Measurements from ENCODE around the gene ECSIT. TPM values are rescaled to one million over a fixed set of nuclear protein-coding genes. Genes with fewer than 3 reads are reported as not detected.

The ECSIT gene

DNA sequence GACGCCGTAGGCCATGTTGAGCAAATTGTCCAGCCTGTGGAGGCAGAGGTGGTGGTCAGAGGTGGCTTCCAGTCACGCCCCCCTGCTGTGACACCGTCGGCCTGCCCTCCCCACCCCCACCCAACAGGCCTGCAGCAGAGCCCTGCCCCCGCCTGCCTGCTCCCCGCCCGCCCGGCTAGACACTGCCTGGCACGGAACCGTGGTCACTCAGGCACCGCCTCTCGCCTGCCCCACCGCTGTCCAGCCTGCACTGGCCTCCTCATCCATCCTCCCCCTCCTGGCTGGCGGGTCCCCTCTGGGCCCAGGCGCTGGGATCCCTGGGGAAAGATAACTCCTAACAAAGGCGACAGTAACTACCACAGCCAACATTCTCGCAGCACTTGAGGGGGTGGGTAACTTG, 71.8 kb downstream of the ECSIT start:
- H3K9ac ChIP-seq (ENCODE audit: low read length): no peak overlapping the region
- no peak overlapping the region for H3K23ac ChIP-seq (ENCODE audit: low read length in 2 of 2)
- H3K14ac ChIP-seq (ENCODE audit: low read length in 2 of 2): peak overlapping the region in 1 of 2 experiments; percentile 71
- no peak for DNase-seq
- peaks cover 9% of the 10 kb centered on the region for H3K4me1 ChIP-seq (ENCODE audit: control insufficient read depth, insufficient read depth, low read depth, low read length)
- H2BK5ac ChIP-seq (ENCODE audit: low read depth, low read length, poor library complexity, severe bottlenecking): no peak overlapping the region
- H3K27me3 ChIP-seq (ENCODE audit: control insufficient read depth in 1 of 2, insufficient read depth in 1 of 2, low read length in 2 of 2): peaks cover 4 to 17% of the 10 kb centered on the region in 2 experiments
- WGBS: 62% methylated on average over 16 of the region's 18 CpGs
- H3K79me1 ChIP-seq (replicated peaks; ENCODE audit: low read length, poor library complexity, severe bottlenecking): no peaks in the 10 kb centered on the region
- no peak overlapping the region for H4K91ac ChIP-seq (ENCODE audit: low read length)
- H3K36me3 ChIP-seq (ENCODE audit: control insufficient read depth in 1 of 2, insufficient read depth in 2 of 2, low read depth in 1 of 2, low read length in 2 of 2): peaks cover 0 to 4% of the 10 kb centered on the region in 2 experiments
- no peak overlapping the region for H4K8ac ChIP-seq (ENCODE audit: low read length)
- no peak overlapping the region for H2AK5ac ChIP-seq (ENCODE audit: low read length, severe bottlenecking)
- no peak overlapping the region for H2BK120ac ChIP-seq (ENCODE audit: low read depth, low read length)
- H3K4me3 ChIP-seq (ENCODE audit: insufficient read depth in 1 of 2, low read depth in 1 of 2, low read length in 2 of 2): peak overlapping the region in 1 of 2 experiments; percentile 22
- H2AFZ ChIP-seq (ENCODE audit: low read depth, low read length): no peak overlapping the region
- H3K9me3 ChIP-seq (ENCODE audit: control insufficient read depth, low read length): no peaks in the 10 kb centered on the region
- no peak overlapping the region for H3K18ac ChIP-seq (ENCODE audit: low read depth in 1 of 2, low read length in 2 of 2)
- H2BK15ac ChIP-seq (ENCODE audit: low read depth, poor library complexity, severe bottlenecking): no peak overlapping the region
- no peak overlapping the region for H2BK12ac ChIP-seq (ENCODE audit: low read length in 2 of 2)
- H3K4me2 ChIP-seq (ENCODE audit: low read length, poor library complexity, severe bottlenecking): no peak overlapping the region
- H3K27ac ChIP-seq (ENCODE audit: low read length, poor library complexity, severe bottlenecking): no peak overlapping the region
- H3K4ac ChIP-seq (ENCODE audit: low read depth in 1 of 2, low read length in 2 of 2): no peak overlapping the region

DNA sequence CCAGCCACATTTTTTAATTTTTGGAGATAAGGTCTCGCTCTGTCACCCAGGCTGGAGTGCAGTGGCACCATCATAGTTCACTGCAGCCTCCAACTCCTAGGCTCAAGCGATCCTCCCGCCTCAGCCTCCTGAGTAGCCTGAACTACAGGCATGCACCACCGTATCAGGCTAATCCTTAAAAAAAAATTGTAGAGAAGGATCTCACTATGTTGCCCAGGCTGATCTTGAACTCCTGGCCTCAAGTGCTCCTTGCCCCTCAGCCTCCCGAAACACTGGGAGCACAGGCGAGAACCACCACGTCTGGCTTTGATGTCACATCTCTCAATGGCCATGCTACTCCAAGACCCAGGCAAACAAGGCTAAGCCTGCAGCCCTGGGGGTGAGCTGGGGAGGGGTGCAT, 72.3 kb downstream of the ECSIT start:
- Histone ChIP-seq H3K9me3 (ENCODE audit: control insufficient read depth, low read length) (no peaks in the 10 kb centered on the region), H4K8ac (ENCODE audit: low read length) (no peak overlapping the region), H3K4me1 (ENCODE audit: control insufficient read depth, insufficient read depth, low read depth, low read length) (peaks cover 11% of the 10 kb centered on the region), H4K91ac (ENCODE audit: low read length) (no peak overlapping the region), H3K4me2 (ENCODE audit: low read length, poor library complexity, severe bottlenecking) (no peak overlapping the region), H2BK5ac (ENCODE audit: low read depth, low read length, poor library complexity, severe bottlenecking) (no peak overlapping the region), H3K4me3 (ENCODE audit: insufficient read depth in 1 of 2, low read depth in 1 of 2, low read length in 2 of 2) (no peak overlapping the region), H2BK12ac (ENCODE audit: low read length in 2 of 2) (no peak overlapping the region), H3K18ac (ENCODE audit: low read depth in 1 of 2, low read length in 2 of 2) (no peak overlapping the region), H3K9ac (ENCODE audit: low read length) (no peak overlapping the region), H3K79me1 (replicated peaks; ENCODE audit: low read length, poor library complexity, severe bottlenecking) (no peaks in the 10 kb centered on the region), H2BK120ac (ENCODE audit: low read depth, low read length) (no peak overlapping the region), H2AK5ac (ENCODE audit: low read length, severe bottlenecking) (no peak overlapping the region), H2BK15ac (ENCODE audit: low read depth, poor library complexity, severe bottlenecking) (no peak overlapping the region), H3K14ac (ENCODE audit: low read length in 2 of 2) (no peak overlapping the region), H3K36me3 (ENCODE audit: control insufficient read depth in 1 of 2, insufficient read depth in 2 of 2, low read depth in 1 of 2, low read length in 2 of 2) (peaks cover 0 to 4% of the 10 kb centered on the region in 2 experiments), H3K4ac (ENCODE audit: low read depth in 1 of 2, low read length in 2 of 2) (no peak overlapping the region), H2AFZ (ENCODE audit: low read depth, low read length) (no peak overlapping the region), H3K23ac (ENCODE audit: low read length in 2 of 2) (no peak overlapping the region), H3K27me3 (ENCODE audit: control insufficient read depth in 1 of 2, insufficient read depth in 1 of 2, low read length in 2 of 2) (peaks cover 4 to 17% of the 10 kb centered on the region in 2 experiments), H3K27ac (ENCODE audit: low read length, poor library complexity, severe bottlenecking) (no peak overlapping the region)
- 92% methylated on average over 5 of the region's 7 CpGs for WGBS
- DNase-seq: no peak

Small RNA genes within 50 kb of the gene (small RNA-seq; reads per million reads assigned to genes)
- gene MIR7974 (ENCODE audit: low read depth) (108 reads per million, percentile 93 among the genes with 10 or more reads in this experiment), gene RN7SL833P (ENCODE audit: low read depth) (not detected)

All from mesenchymal stem cell (in vitro differentiated cells and primary cell).